Mesendoderm (in vitro differentiated cells): ENCODE results near the gene ITGAV.

ENCODE experiments used
- DNase-seq: peaks from one replicate; pipeline ENCODE4 v3.0.0; 2013
- H2AK5ac ChIP-seq: 2 replicates; pipeline ENCODE4 v1.6.1; 2013; ENCODE audit warnings: low read length, inconsistent platforms
- H2BK120ac ChIP-seq: 2 replicates; pipeline ENCODE4 v1.6.1; 2013; ENCODE audit warnings: low read depth, mild to moderate bottlenecking, low read length, moderate library complexity, mixed read lengths
- H2BK15ac ChIP-seq: replicated peaks from 2 replicates; pipeline ENCODE4 v1.6.1; 2013; ENCODE audit warnings: low read depth, mild to moderate bottlenecking, moderate library complexity
- H2BK5ac ChIP-seq: 2 replicates; pipeline ENCODE4 v1.6.1; 2013; ENCODE audit warnings: low read length, inconsistent platforms
- H3K18ac ChIP-seq: 2 replicates; pipeline ENCODE4 v1.6.1; 2013; ENCODE audit warnings: mild to moderate bottlenecking, low read length, mixed read lengths
- H3K23ac ChIP-seq: one replicate; pipeline ENCODE4 v1.6.1; 2013; ENCODE audit warnings: low read length
- H3K27ac ChIP-seq: 2 replicates; pipeline ENCODE4 v1.5.1; 2013; ENCODE audit warnings: low read depth, mild to moderate bottlenecking, inconsistent platforms, low read length, moderate library complexity
- H3K27me3 ChIP-seq: 2 replicates; pipeline ENCODE4 v1.6.1; 2013; ENCODE audit warnings: low read length, control low read depth, mild to moderate bottlenecking, inconsistent platforms; ENCODE audit not compliant: insufficient read depth, poor library complexity
- H3K36me3 ChIP-seq: 2 replicates; pipeline ENCODE4 v1.6.1; 2013; ENCODE audit warnings: low read length, inconsistent platforms; ENCODE audit not compliant: control insufficient read depth, insufficient read depth
- H3K4ac ChIP-seq: one replicate; pipeline ENCODE4 v1.6.1; 2013; ENCODE audit warnings: low read depth, mild to moderate bottlenecking, low read length, moderate library complexity
- H3K4me1 ChIP-seq: 2 replicates; pipeline ENCODE4 v1.6.1; 2013; ENCODE audit warnings: low read depth, low read length, inconsistent platforms; ENCODE audit not compliant: control insufficient read depth
- H3K4me2 ChIP-seq: 2 replicates; pipeline ENCODE4 v1.6.1; 2013; ENCODE audit warnings: low read length
- H3K4me3 ChIP-seq: 2 replicates; pipeline ENCODE4 v1.5.1; 2013; ENCODE audit warnings: mild to moderate bottlenecking, low read length
- H3K56ac ChIP-seq: one replicate; pipeline ENCODE4 v1.6.1; 2013; ENCODE audit warnings: low read length
- H3K79me1 ChIP-seq: 2 replicates; pipeline ENCODE4 v1.6.1; 2013; ENCODE audit warnings: low read length, inconsistent platforms
- H3K79me2 ChIP-seq: 2 replicates; pipeline ENCODE4 v1.6.1; 2013; ENCODE audit warnings: mild to moderate bottlenecking, low read length; ENCODE audit not compliant: control insufficient read depth, insufficient read depth
- H3K9ac ChIP-seq: 2 replicates; pipeline ENCODE4 v1.6.1; 2013; ENCODE audit warnings: low read length, inconsistent platforms
- H4K5ac ChIP-seq: one replicate; pipeline ENCODE4 v1.6.1; 2013; ENCODE audit warnings: low read length
- H4K8ac ChIP-seq: one replicate; pipeline ENCODE4 v1.6.1; 2013; ENCODE audit warnings: low read depth, mild to moderate bottlenecking, control low read depth, low read length, moderate library complexity
- WGBS: extraction: QIAGEN DNeasy Blood & Tissue Kit; methylation state at CpG from one replicate; pipeline ENCODE4 v1.1.7; 2013; ENCODE audit warnings: low lambda C conversion rate, missing lambda C conversion rate; ENCODE audit not compliant: insufficient coverage; ENCODE audit errors: extremely low coverage; 5-methylcytosine and 5-hydroxymethylcytosine counted together

ITGAV gene

GRCh38 chr2:186590350-186590758 is 498 bp downstream of the ITGAV start:
- Histone ChIP-seq H4K8ac (no peak overlapping the region), H3K27ac (peak overlapping the region; percentile 97), H2BK5ac (peak overlapping the region; percentile 81), H3K4me3 (peak overlapping the region; percentile 88), H2BK15ac (no peak overlapping the region), H3K36me3 (no peaks in the 10 kb centered on the region), H3K9ac (peak overlapping the region; percentile 93), H2BK120ac (peak overlapping the region; percentile 7), H4K5ac (no peak overlapping the region), H3K23ac (peak overlapping the region; percentile 67), H3K27me3 (no peaks in the 10 kb centered on the region), H3K79me1 (no peaks in the 10 kb centered on the region), H3K56ac (peak overlapping the region; percentile 96), H3K18ac (peak overlapping the region; percentile 72), H2AK5ac (no peak overlapping the region), H3K4me2 (peak overlapping the region; percentile 33), H3K4me1 (peaks cover 2% of the 10 kb centered on the region), H3K4ac (peak overlapping the region; percentile 66), H3K79me2 (peaks cover 35% of the 10 kb centered on the region)
- no CpG with 5 or more reads among the region's 32 CpGs for WGBS
- peak; percentile 64 for DNase-seq

DNA sequence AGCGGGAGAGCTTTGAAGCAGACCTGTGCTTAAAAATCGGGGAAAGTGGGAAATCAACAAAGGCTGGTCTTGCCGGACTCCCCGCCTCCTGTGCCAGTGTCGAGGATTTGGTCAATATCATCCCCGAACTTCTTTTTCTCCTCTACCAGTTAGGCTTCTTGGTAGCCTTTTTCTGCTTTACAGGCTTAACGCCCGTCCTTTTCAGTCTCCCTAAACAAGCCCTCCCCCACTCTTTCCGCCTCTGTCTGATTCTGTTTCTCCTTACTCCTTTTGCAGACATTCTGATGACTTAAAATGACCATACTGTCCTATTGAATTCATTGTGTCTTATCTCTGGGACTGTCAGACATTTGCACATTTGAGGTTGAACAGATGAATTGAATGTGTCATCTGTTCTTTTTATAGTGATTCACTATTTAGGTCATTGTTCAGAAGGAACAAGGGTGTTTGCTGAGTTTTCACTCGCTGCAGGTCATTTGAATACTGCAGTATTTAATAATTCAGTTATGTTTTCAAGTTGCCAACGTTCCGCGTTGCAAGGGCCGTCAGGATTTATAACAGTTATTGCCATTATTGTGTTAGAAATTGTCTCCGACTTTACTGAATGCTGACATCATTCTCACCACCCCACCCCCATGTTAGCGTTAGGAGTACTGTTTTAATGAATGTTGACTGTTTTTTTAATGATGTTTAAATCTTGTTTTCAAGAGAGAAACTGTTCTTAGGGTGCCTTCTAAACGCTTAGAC is 1.1 kb downstream of the ITGAV start:
- peak overlapping the region; percentile 97 for H3K27ac ChIP-seq

DNA sequence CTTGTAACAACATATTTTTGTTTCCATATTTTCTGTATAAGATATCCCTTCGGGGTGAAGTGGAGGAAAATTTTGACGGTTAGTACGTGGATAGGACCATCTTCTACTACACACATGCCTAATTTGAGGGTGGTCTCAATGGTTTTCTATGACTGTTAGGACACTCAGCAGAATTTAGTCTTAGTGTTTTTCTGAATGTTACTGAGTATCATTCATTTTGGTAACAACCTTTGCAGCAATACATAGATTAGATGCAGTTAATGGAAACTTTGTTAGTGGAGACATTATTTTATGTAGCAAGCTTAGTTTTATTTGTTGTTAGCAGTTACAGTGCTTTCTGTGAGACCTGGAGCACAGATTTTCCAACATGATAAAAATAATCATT is 1.6 kb downstream of the ITGAV start:
- Histone ChIP-seq H2BK15ac (no peak overlapping the region), H3K4me2 (peak overlapping the region; percentile 60), H2AK5ac (no peak overlapping the region), H2BK120ac (no peak overlapping the region), H3K36me3 (no peaks in the 10 kb centered on the region), H3K23ac (no peak overlapping the region), H2BK5ac (no peak overlapping the region), H3K27me3 (no peaks in the 10 kb centered on the region), H3K9ac (peak overlapping the region; percentile 93), H4K5ac (no peak overlapping the region), H4K8ac (no peak overlapping the region), H3K4ac (no peak overlapping the region), H3K27ac (no peak overlapping the region), H3K79me1 (no peaks in the 10 kb centered on the region), H3K79me2 (peaks cover 40% of the 10 kb centered on the region), H3K18ac (no peak overlapping the region), H3K4me1 (peaks cover 2% of the 10 kb centered on the region), H3K4me3 (peak overlapping the region; percentile 88), H3K56ac (peak overlapping the region; percentile 96)
- no peak for DNase-seq
- WGBS = no CpG with 5 or more reads among the region's 3 CpGs

More for the DNA sequence above, 1.1 kb downstream of the ITGAV start:
- H2AK5ac ChIP-seq = no peak overlapping the region
- no CpG with 5 or more reads among the region's 17 CpGs for WGBS
- H2BK5ac ChIP-seq = peak overlapping the region; percentile 81
- peak overlapping the region; percentile 96 for H3K56ac ChIP-seq
- H4K8ac ChIP-seq = no peak overlapping the region
- no peak overlapping the region for H3K23ac ChIP-seq
- H3K79me2 ChIP-seq = peaks cover 37% of the 10 kb centered on the region
- H3K4me3 ChIP-seq = peak overlapping the region; percentile 88
- peaks cover 2% of the 10 kb centered on the region for H3K4me1 ChIP-seq
- H3K18ac ChIP-seq = peak overlapping the region; percentile 72
- H3K9ac ChIP-seq = peak overlapping the region; percentile 93
- H2BK120ac ChIP-seq = no peak overlapping the region
- peak overlapping the region; percentile 49 for H3K4ac ChIP-seq
- H3K4me2 ChIP-seq = peak overlapping the region; percentile 33
- H4K5ac ChIP-seq = no peak overlapping the region
- H3K36me3 ChIP-seq = no peaks in the 10 kb centered on the region
- H2BK15ac ChIP-seq = no peak overlapping the region
- no peaks in the 10 kb centered on the region for H3K79me1 ChIP-seq
- H3K27me3 ChIP-seq = no peaks in the 10 kb centered on the region
- peak; percentile 69 for DNase-seq

DNA sequence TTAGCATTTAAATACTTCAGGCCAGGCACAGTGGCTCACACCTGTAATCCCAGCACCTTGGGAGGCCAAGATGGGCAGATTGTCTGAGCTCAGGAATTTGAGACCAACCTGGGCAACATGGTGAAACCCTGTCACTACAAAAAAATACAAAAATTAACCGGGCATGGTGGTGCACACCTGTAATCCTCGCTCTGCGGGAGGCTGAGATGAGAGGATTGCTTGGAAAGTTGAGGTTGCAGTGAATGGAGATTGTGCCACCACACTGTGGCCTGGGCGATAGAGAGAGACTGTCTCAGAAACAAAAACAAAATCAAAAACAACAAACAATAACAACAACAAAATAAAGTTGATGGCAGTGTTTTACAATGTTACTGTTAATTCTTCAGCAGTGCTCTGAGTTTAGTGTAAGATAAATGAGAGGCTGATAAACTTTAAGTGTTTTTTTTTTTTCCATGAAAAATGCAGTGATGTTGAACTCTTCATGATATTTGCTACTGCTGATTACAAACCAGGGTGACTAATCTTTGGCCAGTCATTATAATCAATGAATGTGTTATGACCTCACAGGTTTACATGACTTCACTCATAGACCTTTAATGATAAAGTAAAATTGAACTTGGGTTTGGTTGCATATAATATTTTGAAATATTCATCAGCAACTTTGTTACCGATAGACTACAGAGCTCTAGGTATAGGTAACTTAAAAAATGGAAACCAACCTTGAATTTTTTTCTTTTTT is 2.5 kb downstream of the ITGAV start:
- Histone ChIP-seq H3K79me1 (no peaks in the 10 kb centered on the region), H3K27me3 (no peaks in the 10 kb centered on the region), H3K4me1 (peaks cover 2% of the 10 kb centered on the region), H3K36me3 (no peaks in the 10 kb centered on the region), H3K9ac (no peak overlapping the region), H2BK5ac (no peak overlapping the region), H4K5ac (no peak overlapping the region), H3K23ac (no peak overlapping the region), H2AK5ac (no peak overlapping the region), H3K18ac (no peak overlapping the region), H2BK15ac (no peak overlapping the region), H3K4ac (no peak overlapping the region), H3K4me2 (peak overlapping the region; percentile 32), H2BK120ac (no peak overlapping the region), H4K8ac (no peak overlapping the region), H3K4me3 (no peak overlapping the region), H3K56ac (no peak overlapping the region), H3K27ac (no peak overlapping the region), H3K79me2 (peaks cover 44% of the 10 kb centered on the region)
- WGBS = no CpG with 5 or more reads among the region's 5 CpGs
- peak; percentile 37 for DNase-seq

- H2BK15ac ChIP-seq = no peak overlapping the region
- H4K8ac ChIP-seq = no peak overlapping the region
- no peak overlapping the region for H2BK120ac ChIP-seq
- no peak overlapping the region for H3K18ac ChIP-seq
- H3K4me2 ChIP-seq = no peak overlapping the region
- H3K36me3 ChIP-seq = no peaks in the 10 kb centered on the region
- no peak overlapping the region for H2BK5ac ChIP-seq
- no peak overlapping the region for H3K23ac ChIP-seq
- peaks cover 5% of the 10 kb centered on the region for H3K79me1 ChIP-seq
- no peak overlapping the region for H3K4ac ChIP-seq
- H4K5ac ChIP-seq = no peak overlapping the region
- peaks cover 2% of the 10 kb centered on the region for H3K4me1 ChIP-seq
- no peak overlapping the region for H3K4me3 ChIP-seq
- no peak overlapping the region for H3K27ac ChIP-seq
- H3K27me3 ChIP-seq = no peaks in the 10 kb centered on the region
- peaks cover 50% of the 10 kb centered on the region for H3K79me2 ChIP-seq
- no peak overlapping the region for H3K56ac ChIP-seq
- no peak for DNase-seq
- no CpG with 5 or more reads among the region's 3 CpGs for WGBS
- no peak overlapping the region for H3K9ac ChIP-seq
- no peak overlapping the region for H2AK5ac ChIP-seq
These were observed 3.7 kb downstream of the ITGAV start for GRCh38 chr2:186593523-186593922.
